Heart left ventricle (tissue), 16 donors: ENCODE results near the gene HTT. TPM values are rescaled to one million over a fixed set of nuclear protein-coding genes. Genes with fewer than 3 reads are reported as not detected.
A peak's percentile ranks its signal among the peaks of the same experiment; 100 is the strongest.

Source experiments
- ATAC-seq, 4 donors: fragments of 200-7000 bp; cut with Tn5 transposase; one replicate each; pipeline ENCODE4 v1.9.1; 2020 to 2022; ENCODE audit warnings: moderate library complexity in 4 of 4, mild to moderate bottlenecking in 3 of 4, moderate number of reproducible peaks in 1 of 4
- DNase-seq, 5 donors: peaks; one replicate each; pipeline ENCODE4 v3.0.0-alpha.2; 2020
- H3K27ac ChIP-seq, 12 donors: fragments of 200-600 bp; sonication (generic) in 4 of 12; one replicate each; pipeline versions ENCODE4 v1.5.0 to v1.8.0; 2016 to 2022; ENCODE audit warnings: mild to moderate bottlenecking in 2 of 12
- H3K27me3 ChIP-seq, 9 donors: fragments of 200-600 bp; sonication (generic) in 2 of 9; one replicate each; pipeline versions ENCODE4 v1.5.1 to v1.8.0; 2016 to 2022; ENCODE audit warnings: mild to moderate bottlenecking in 3 of 9
- H3K36me3 ChIP-seq, 9 donors: fragments of 200-600 bp; sonication (generic) in 2 of 9; one replicate each; pipeline versions ENCODE4 v1.5.0 to v1.8.0; 2018 to 2022; ENCODE audit warnings: mild to moderate bottlenecking in 2 of 9
- H3K4me1 ChIP-seq, 12 donors: fragments of 200-600 bp; sonication (generic) in 4 of 12; one replicate each; pipeline versions ENCODE4 v1.5.0 to v1.8.0; 2016 to 2022; ENCODE audit warnings: mild to moderate bottlenecking in 3 of 12
- H3K4me3 ChIP-seq, 12 donors: fragments of 200-600 bp; sonication (generic) in 4 of 12; one replicate each; pipeline versions ENCODE4 v1.5.0 to v1.8.0; 2017 to 2022; ENCODE audit warnings: mild to moderate bottlenecking in 9 of 12, moderate library complexity in 4 of 12
- H3K9me3 ChIP-seq, 12 donors: fragments of 200-600 bp; sonication (generic) in 4 of 12; one replicate each; pipeline versions ENCODE4 v1.5.0 to v1.8.0; 2016 to 2022; ENCODE audit warnings: mild to moderate bottlenecking in 1 of 12
- CTCF ChIP-seq, 12 donors: fragments of 200-600 bp; sonication (generic) in 4 of 12; IDR thresholded peaks; one replicate each; pipeline versions ENCODE4 v1.5.0 to v1.8.0; 2018 to 2022; ENCODE audit warnings: antibody characterized with exemption in 12 of 12, mild to moderate bottlenecking in 5 of 12
- POLR2A ChIP-seq, 2 donors: fragments of 450-650 bp; IDR thresholded peaks; one replicate each; pipeline ENCODE4 v1.6.1; 2017; ENCODE audit warnings: antibody characterized with exemption in 2 of 2, mild to moderate bottlenecking in 2 of 2, moderate library complexity in 2 of 2
- WGBS, 4 donors: extraction: QIAGEN DNeasy Blood & Tissue Kit in 2 of 4; methylation state at CpG; one replicate each; pipeline versions ENCODE4 v1.1.5 to v1.1.7; 2013 to 2018; 5-methylcytosine and 5-hydroxymethylcytosine counted together
- intact Hi-C, 10 donors: fragments of 100-400 bp; cut with DNase I; formaldehyde crosslinking; loops; one replicate each; pipeline versions ENCODE4 v1.11.1 to v1.14.2; 2022
- polyA plus RNA-seq, 2 donors: library from polyadenylated mRNA; stranded (reverse); fragments of 200-250 nt; gene quantifications; one replicate each; pipeline ENCODE4 v1.2.3, GENCODE V29; 2013
- total RNA-seq, 9 donors: library from RNA; depleted of rRNA in 2 of 9; stranded (reverse); fragments of >200 nt in 2 of 9; fragmentation: NEBNext Ultra II Directional in 3 of 9; extraction: Animal tissue kit (Norgen Biotek cat#: 25700) in 3 of 9; gene quantifications; one replicate each; pipeline versions ENCODE4 v1.1.0 to v1.2.4, GENCODE V29; 2016 to 2023
- donor health status: ischemic (EF 13 %, LVEDD 7.1; RV severe dilation, severe dysfunction).
- donor health status: healthy with polysubstance abuse.
- donor health status: DM: no; HTN: yes; CAD: no.
- donor health status: DM: no; HTN: no; CAD: no.
- donor health status: ischemic (EF 25% LVEDD 6.9; RV normal size, moderate dysfunction).
- donor health status: ischemic (EF 25% LVEDD 5.7; RV mildly dilated, moderate dysfunction).
- donor health status: healthy.
- donor health status: DM: yes; HTN: yes; CAD: no.
- donor health status: ischemic (EF 35%, LVEDD 5.7; RV mildly dilated, moderate dysfunction).
- donor health status: nonischemic (EF 11% LVEDD 7.7; RV severe dilation, severe dysfunction).
- donor health status: DM: yes; HTN: yes; CAD: no.
- donor health status: PGD.
- donor health status: ischemic (EF 29% LVEDD 5.4; RV normal size, mild dysfunction).
- donor health status: nonischemic (EF 23%, LVEDD 6.1; RV moderate dilation, normal function).

Gene HTT
- total and polyA plus RNA-seq, 11 donors, result 13.9 to 122 (median 25.1) TPM

DNA sequence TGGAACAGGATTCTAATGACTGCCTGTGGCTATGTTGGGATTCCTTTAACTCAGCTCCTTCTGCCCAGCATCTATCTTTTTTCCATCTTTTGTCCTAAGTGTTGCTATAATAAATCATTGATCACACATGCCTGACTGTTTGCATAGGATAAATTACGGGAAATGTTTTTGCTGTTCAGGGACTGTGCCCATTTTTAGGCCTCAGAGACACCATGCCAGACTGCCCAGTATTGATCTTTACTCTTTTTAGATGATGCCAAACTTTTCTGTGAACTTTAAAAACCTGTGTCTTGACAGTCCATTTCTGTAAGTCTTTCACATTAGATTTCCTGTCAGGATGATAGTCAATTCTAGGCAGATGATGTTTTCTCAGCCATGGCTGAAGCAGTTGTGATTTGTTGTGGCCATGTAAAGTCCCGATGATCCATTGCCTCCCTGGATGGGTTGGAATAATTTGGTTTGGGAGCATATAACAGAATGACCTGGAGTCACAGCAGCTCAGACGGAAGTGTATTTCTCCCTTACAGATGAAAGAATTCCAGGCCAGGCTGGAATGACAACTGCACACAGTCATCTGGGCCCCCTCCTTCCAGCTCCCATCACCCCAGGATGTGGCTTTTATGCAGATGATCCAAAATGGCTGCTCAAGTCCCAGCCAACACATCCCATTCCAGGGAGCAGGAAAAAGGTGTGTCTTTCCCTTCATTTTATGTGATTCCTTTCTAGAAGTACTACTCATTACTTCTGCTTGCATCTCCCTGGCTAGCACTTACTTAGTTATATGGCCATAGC is 3.6 kb upstream of the HTT start:
- no peak overlapping the region for H3K4me3 ChIP-seq
- peaks cover 0 to 20% (median 9%) of the 10 kb centered on the region in 12 donors for H3K4me1 ChIP-seq
- no peak for TF ChIP-seq CTCF (IDR thresholded peaks at IDR 0.05)
- TF ChIP-seq POLR2A (IDR thresholded peaks at IDR 0.05), result no peak
- no peaks in the 10 kb centered on the region for H3K9me3 ChIP-seq
- H3K27ac ChIP-seq, result no peak overlapping the region
- 85 to 89% (median 85%) methylated on average over 3 of the region's 3 CpGs for WGBS, 4 donors
- DNase-seq (no peak), ATAC-seq (no peak)
- no peaks in the 10 kb centered on the region for H3K36me3 ChIP-seq
- intact Hi-C loops, result no loop called here
- H3K27me3 ChIP-seq, result no peaks in the 10 kb centered on the region

GRCh38 chr4:3071811-3072210 is 2.7 kb upstream of the HTT start:
- 69 to 91% (median 87%) methylated on average over 3 to 7 of the region's 7 CpGs for WGBS, 4 donors
- H3K27ac ChIP-seq, result no peak overlapping the region
- H3K4me1 ChIP-seq, result peaks cover 0 to 29% (median 18%) of the 10 kb centered on the region in 12 donors
- no peak for TF ChIP-seq POLR2A (IDR thresholded peaks at IDR 0.05)
- TF ChIP-seq CTCF (IDR thresholded peaks at IDR 0.05), result no peak
- H3K36me3 ChIP-seq, result no peaks in the 10 kb centered on the region
- no peak for DNase-seq
- H3K27me3 ChIP-seq, result no peaks in the 10 kb centered on the region
- no peak overlapping the region for H3K4me3 ChIP-seq
- no peak for ATAC-seq
- intact Hi-C loops, result no loop called here
- H3K9me3 ChIP-seq, result no peaks in the 10 kb centered on the region

GRCh38 chr4:3073158-3074077 is 1.1 kb upstream of the HTT start:
- Histone ChIP-seq H3K4me1 (peaks cover 0 to 34% (median 23%) of the 10 kb centered on the region in 12 donors), H3K27ac (peak overlapping the region in 11 of 12 donors; percentile 29 to 82 (median 70)), H3K27me3 (no peaks in the 10 kb centered on the region), H3K4me3 (peak overlapping the region; percentile 45 to 97 (median 81)), H3K9me3 (no peaks in the 10 kb centered on the region), H3K36me3 (no peaks in the 10 kb centered on the region)
- intact Hi-C loops, result no loop called here
- WGBS, 4 donors, result 8 to 32% (median 16%) methylated on average over 18 to 54 of the region's 54 CpGs
- TF ChIP-seq CTCF (IDR thresholded peaks at IDR 0.05), result peak in 4 of 12 donors; percentile 7 to 25 (median 18)
- peak in 1 of 2 donors; percentile 34 for TF ChIP-seq POLR2A (IDR thresholded peaks at IDR 0.05)
- peak in 3 of 5 donors; percentile 28 to 65 (median 49) for DNase-seq
- peak in 1 of 4 donors; percentile 5 for ATAC-seq
